ENCODE data around the gene DNMT3A. TPM values are rescaled to one million over a fixed set of nuclear protein-coding genes. Genes with fewer than 3 reads are reported as not detected.
A peak's percentile ranks its signal among the peaks of the same experiment; 100 is the strongest.
"Not testable (repeated sequence)": the region's sequence is repeated elsewhere in the genome, so short reads cannot be mapped to it uniquely, and the experiment has no call there.

Gene DNMT3A
- total RNA-seq, 3 donors from 2014 or later (not counting 1 experiment from before 2014, with no cell fraction given) = 36.3 to 60.7 (median 45.2) TPM

GRCh38 chr2:25215232-25215631 is 126.5 kb downstream of the DNMT3A start:
- Mint-ChIP-seq H3K27ac (peak overlapping the region; percentile 83), H3K9me3 (no peaks in the 10 kb centered on the region), H3K4me1 (peaks cover 0 to 8% of the 10 kb centered on the region in 2 donors), H3K36me3 (no peaks in the 10 kb centered on the region), H3K27me3 (ENCODE audit: low read depth in 2 of 2) (no peaks in the 10 kb centered on the region), H3K4me3 (peak overlapping the region; percentile 73)
- Histone ChIP-seq H3K9me3 (ENCODE audit: control insufficient read depth, insufficient read depth, low read length) (no peaks in the 10 kb centered on the region), H3K27ac (ENCODE audit: low read length) (peak overlapping the region; percentile 68), H3K4me3 (ENCODE audit: low read length) (no peak overlapping the region), H3K4me1 (ENCODE audit: control insufficient read depth, insufficient read depth, low read length) (peaks cover 26% of the 10 kb centered on the region), H3K27me3 (ENCODE audit: control insufficient read depth, insufficient read depth, low read length) (no peaks in the 10 kb centered on the region), H3K36me3 (ENCODE audit: control insufficient read depth, insufficient read depth, low read length) (no peaks in the 10 kb centered on the region)
- 75% methylated on average over 4 of the region's 5 CpGs for WGBS (ENCODE audit: insufficient coverage)
- intact Hi-C loops (cut with micrococcal nuclease) = no loop called here
- DNase-seq (no peak), ATAC-seq (no peak)
- TF ChIP-seq CTCF (IDR thresholded peaks at IDR 0.05) = no peak

GRCh38 chr2:25213229-25213628 is 128.5 kb downstream of the DNMT3A start:
- intact Hi-C loops (cut with micrococcal nuclease) = no loop called here
- 94% methylated on average over 8 of the region's 8 CpGs for WGBS (ENCODE audit: insufficient coverage)
- H3K36me3 ChIP-seq (ENCODE audit: control insufficient read depth, insufficient read depth, low read length) = no peaks in the 10 kb centered on the region
- DNase-seq (no peak), ATAC-seq (no peak)
- no peak overlapping the region for H3K27ac ChIP-seq (ENCODE audit: low read length)
- peaks cover 11 to 20% of the 10 kb centered on the region in 2 donors for H3K4me1 Mint-ChIP-seq
- H3K9me3 Mint-ChIP-seq = no peaks in the 10 kb centered on the region
- no peaks in the 10 kb centered on the region for H3K27me3 ChIP-seq (ENCODE audit: control insufficient read depth, insufficient read depth, low read length)
- H3K4me3 Mint-ChIP-seq = no peak overlapping the region
- no peaks in the 10 kb centered on the region for H3K27me3 Mint-ChIP-seq (ENCODE audit: low read depth in 2 of 2)
- no peak overlapping the region for H3K4me3 ChIP-seq (ENCODE audit: low read length)
- TF ChIP-seq CTCF (IDR thresholded peaks at IDR 0.05) = no peak
- peaks cover 36% of the 10 kb centered on the region for H3K4me1 ChIP-seq (ENCODE audit: control insufficient read depth, insufficient read depth, low read length)
- H3K9me3 ChIP-seq (ENCODE audit: control insufficient read depth, insufficient read depth, low read length) = no peaks in the 10 kb centered on the region
- no peak overlapping the region for H3K27ac Mint-ChIP-seq
- no peaks in the 10 kb centered on the region for H3K36me3 Mint-ChIP-seq

DNA sequence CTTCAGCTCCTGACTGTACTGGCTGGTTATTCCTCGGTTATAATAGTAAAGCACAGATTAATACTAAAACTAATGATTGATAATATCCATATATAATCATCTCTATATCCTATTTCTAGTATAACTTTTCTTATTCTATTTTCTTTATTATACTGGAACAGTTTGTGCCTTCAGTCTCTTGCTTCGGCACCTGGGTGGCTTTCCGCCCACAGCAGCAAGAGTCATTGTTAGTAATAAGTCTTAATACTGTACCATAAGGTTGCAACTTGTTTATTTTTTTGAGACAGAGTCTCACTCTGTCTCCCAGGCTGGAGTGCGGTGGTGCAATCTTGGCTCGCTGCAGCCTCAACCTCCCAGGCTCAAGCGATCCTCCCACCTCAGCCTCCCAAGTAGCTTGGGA is 130.8 kb downstream of the DNMT3A start:
- intact Hi-C loops (cut with micrococcal nuclease); H3K9me3 ChIP-seq (ENCODE audit: control insufficient read depth, insufficient read depth, low read length); ATAC-seq; H3K36me3 Mint-ChIP-seq; H3K4me3 Mint-ChIP-seq; DNase-seq; H3K9me3 Mint-ChIP-seq; H3K36me3 ChIP-seq (ENCODE audit: control insufficient read depth, insufficient read depth, low read length); H3K27ac ChIP-seq (ENCODE audit: low read length); H3K27me3 ChIP-seq (ENCODE audit: control insufficient read depth, insufficient read depth, low read length); H3K27me3 Mint-ChIP-seq (ENCODE audit: low read depth in 2 of 2); H3K4me3 ChIP-seq (ENCODE audit: low read length): not testable (repeated sequence)
- H3K27ac Mint-ChIP-seq = peak overlapping the region in 1 of 2 donors; percentile 61
- peaks cover 11 to 20% of the 10 kb centered on the region in 2 donors for H3K4me1 Mint-ChIP-seq
- WGBS (ENCODE audit: insufficient coverage) = over 99% methylated on average over 5 of the region's 6 CpGs
- peaks cover 29% of the 10 kb centered on the region for H3K4me1 ChIP-seq (ENCODE audit: control insufficient read depth, insufficient read depth, low read length)

DNA sequence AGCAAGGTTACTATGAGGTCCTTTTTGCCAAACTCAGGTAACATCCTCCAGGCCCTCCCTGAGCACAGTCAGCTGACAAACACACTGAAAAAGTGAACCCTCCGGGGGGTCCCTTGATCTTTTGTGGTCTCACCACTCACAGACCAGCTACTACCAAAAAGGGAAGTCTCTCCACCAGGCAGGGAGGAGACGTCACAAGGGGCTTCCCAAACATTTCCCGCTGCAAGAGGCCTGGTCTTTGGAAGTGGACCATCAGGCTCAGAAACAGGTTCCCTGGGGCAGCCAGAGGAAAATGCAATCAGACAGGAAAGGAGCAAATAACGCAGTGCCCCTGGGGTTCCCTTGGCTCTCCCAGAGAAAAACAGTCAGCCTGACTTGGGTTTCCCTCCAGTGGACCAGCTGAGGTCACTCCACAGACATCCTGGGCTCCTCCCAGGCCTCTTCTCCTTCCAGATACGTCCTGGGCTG is 134.6 kb downstream of the DNMT3A start:
- Mint-ChIP-seq H3K9me3 (no peaks in the 10 kb centered on the region), H3K27ac (no peak overlapping the region), H3K4me1 (peaks cover 11 to 13% of the 10 kb centered on the region in 2 donors), H3K4me3 (no peak overlapping the region), H3K27me3 (ENCODE audit: low read depth in 2 of 2) (no peaks in the 10 kb centered on the region), H3K36me3 (no peaks in the 10 kb centered on the region)
- Histone ChIP-seq H3K9me3 (ENCODE audit: control insufficient read depth, insufficient read depth, low read length) (no peaks in the 10 kb centered on the region), H3K27me3 (ENCODE audit: control insufficient read depth, insufficient read depth, low read length) (no peaks in the 10 kb centered on the region), H3K36me3 (ENCODE audit: control insufficient read depth, insufficient read depth, low read length) (no peaks in the 10 kb centered on the region), H3K4me3 (ENCODE audit: low read length) (no peak overlapping the region), H3K4me1 (ENCODE audit: control insufficient read depth, insufficient read depth, low read length) (peaks cover 39% of the 10 kb centered on the region), H3K27ac (ENCODE audit: low read length) (no peak overlapping the region)
- intact Hi-C loops (cut with micrococcal nuclease) = no loop called here
- DNase-seq = peak in 1 of 2 donors; percentile 45
- no peak for TF ChIP-seq CTCF (IDR thresholded peaks at IDR 0.05)
- 43% methylated on average over 5 of the region's 5 CpGs for WGBS (ENCODE audit: insufficient coverage)
- ATAC-seq = no peak

Data from natural killer cell (primary cell).